Measurements from ENCODE around the gene FSTL5. TPM values are rescaled to one million over a fixed set of nuclear protein-coding genes. Genes with fewer than 3 reads are reported as not detected.

FSTL5 gene
- polyA plus RNA-seq, 3 donors: not detected

GRCh38 chr4:162149644-162150043 lies 14.2 kb downstream of the FSTL5 start:
- Histone ChIP-seq H2AFZ (ENCODE audit: insufficient read depth, low read depth, low read length, poor library complexity, severe bottlenecking) (no peak overlapping the region), H3K9ac (ENCODE audit: insufficient read depth, low read length, poor library complexity, severe bottlenecking) (no peak overlapping the region), H3K36me3 (replicated peaks in 1 of 2; ENCODE audit: control insufficient read depth in 1 of 2, insufficient read depth in 2 of 2, low read length in 2 of 2) (no peaks in the 10 kb centered on the region), H3K9me3 (replicated peaks in 1 of 2; ENCODE audit: control insufficient read depth in 1 of 2, insufficient read depth in 1 of 2, low read length in 2 of 2) (no peaks in the 10 kb centered on the region), H4K20me1 (ENCODE audit: insufficient read depth, low read length) (no peaks in the 10 kb centered on the region), H3K4me1 (ENCODE audit: control insufficient read depth in 1 of 2, insufficient read depth in 2 of 2, low read length in 2 of 2) (no peaks in the 10 kb centered on the region), H3K4me3 (replicated peaks in 1 of 3; ENCODE audit: low read depth in 2 of 3, low read length in 3 of 3) (no peak overlapping the region), H3K27ac (ENCODE audit: low read depth in 1 of 2, low read length in 2 of 2) (no peak overlapping the region), H3K79me2 (ENCODE audit: insufficient read depth, low read length) (no peaks in the 10 kb centered on the region), H3K27me3 (ENCODE audit: control insufficient read depth in 2 of 2, insufficient read depth in 2 of 2, low read length in 2 of 2) (no peaks in the 10 kb centered on the region), H3K4me2 (replicated peaks; ENCODE audit: extremely low read depth, low read length, poor library complexity, severe bottlenecking) (no peak overlapping the region)
- H3K4me3 Mint-ChIP-seq: no peak overlapping the region
- H3K27me3 Mint-ChIP-seq (ENCODE audit: low read depth in 3 of 3): peaks cover 0 to 2% (median 0%) of the 10 kb centered on the region in 3 donors
- H3K9me3 Mint-ChIP-seq: peaks cover 0 to 2% (median 0%) of the 10 kb centered on the region in 7 donors
- DNase-seq: no peak
- no peak overlapping the region for H3K27ac Mint-ChIP-seq
- intact Hi-C loops (cut with micrococcal nuclease): no loop called here
- H3K4me1 Mint-ChIP-seq: no peaks in the 10 kb centered on the region
- no peaks in the 10 kb centered on the region for H3K36me3 Mint-ChIP-seq
- TF ChIP-seq, protein P1, sequence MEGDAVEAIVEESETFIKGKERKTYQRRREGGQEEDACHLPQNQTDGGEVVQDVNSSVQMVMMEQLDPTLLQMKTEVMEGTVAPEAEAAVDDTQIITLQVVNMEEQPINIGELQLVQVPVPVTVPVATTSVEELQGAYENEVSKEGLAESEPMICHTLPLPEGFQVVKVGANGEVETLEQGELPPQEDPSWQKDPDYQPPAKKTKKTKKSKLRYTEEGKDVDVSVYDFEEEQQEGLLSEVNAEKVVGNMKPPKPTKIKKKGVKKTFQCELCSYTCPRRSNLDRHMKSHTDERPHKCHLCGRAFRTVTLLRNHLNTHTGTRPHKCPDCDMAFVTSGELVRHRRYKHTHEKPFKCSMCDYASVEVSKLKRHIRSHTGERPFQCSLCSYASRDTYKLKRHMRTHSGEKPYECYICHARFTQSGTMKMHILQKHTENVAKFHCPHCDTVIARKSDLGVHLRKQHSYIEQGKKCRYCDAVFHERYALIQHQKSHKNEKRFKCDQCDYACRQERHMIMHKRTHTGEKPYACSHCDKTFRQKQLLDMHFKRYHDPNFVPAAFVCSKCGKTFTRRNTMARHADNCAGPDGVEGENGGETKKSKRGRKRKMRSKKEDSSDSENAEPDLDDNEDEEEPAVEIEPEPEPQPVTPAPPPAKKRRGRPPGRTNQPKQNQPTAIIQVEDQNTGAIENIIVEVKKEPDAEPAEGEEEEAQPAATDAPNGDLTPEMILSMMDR (IDR thresholded peaks at IDR 0.05): no peak
- WGBS (ENCODE audit: insufficient coverage): no CpG with 5 or more reads among the region's 2 CpGs

DNA sequence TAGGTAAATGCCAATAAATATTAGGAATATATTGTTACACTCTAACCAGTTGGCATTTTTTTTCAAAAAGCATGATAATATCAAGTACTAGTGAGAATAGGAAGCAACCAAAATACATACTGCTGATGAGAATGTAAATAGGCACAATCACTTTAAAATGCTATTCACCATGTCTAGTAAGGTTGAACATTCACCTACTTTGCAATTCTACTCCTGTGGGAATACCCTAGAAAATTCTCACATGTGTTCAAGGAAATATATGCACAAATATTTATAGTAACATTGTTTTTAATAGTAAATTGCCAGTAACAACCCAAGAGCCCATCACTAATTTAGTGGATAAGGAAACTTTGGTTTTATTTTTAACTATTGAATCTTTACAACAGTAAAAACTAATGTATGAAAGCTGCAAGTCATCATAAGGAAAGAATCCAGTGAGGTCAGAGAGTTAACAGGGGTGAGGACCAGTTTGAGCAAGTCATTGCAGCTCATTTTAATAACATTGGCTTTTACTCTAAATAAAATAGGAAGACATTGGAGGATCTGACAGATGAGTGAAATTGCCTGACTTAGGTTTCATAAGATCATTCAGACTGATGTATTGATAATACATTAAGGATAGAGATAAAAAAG lies 23.6 kb downstream of the FSTL5 start:
- H3K79me2 ChIP-seq (ENCODE audit: insufficient read depth, low read length): no peaks in the 10 kb centered on the region
- H3K27ac ChIP-seq (ENCODE audit: low read depth in 1 of 2, low read length in 2 of 2): no peak overlapping the region
- H3K4me3 Mint-ChIP-seq: no peak overlapping the region
- intact Hi-C loops (cut with micrococcal nuclease): no loop called here
- no peaks in the 10 kb centered on the region for H3K27me3 Mint-ChIP-seq (ENCODE audit: low read depth in 3 of 3)
- H3K9me3 ChIP-seq (replicated peaks in 1 of 2; ENCODE audit: control insufficient read depth in 1 of 2, insufficient read depth in 1 of 2, low read length in 2 of 2): no peaks in the 10 kb centered on the region
- no peaks in the 10 kb centered on the region for H3K36me3 ChIP-seq (replicated peaks in 1 of 2; ENCODE audit: control insufficient read depth in 1 of 2, insufficient read depth in 2 of 2, low read length in 2 of 2)
- no peaks in the 10 kb centered on the region for H3K27me3 ChIP-seq (ENCODE audit: control insufficient read depth in 2 of 2, insufficient read depth in 2 of 2, low read length in 2 of 2)
- H3K36me3 Mint-ChIP-seq: no peaks in the 10 kb centered on the region
- H3K27ac Mint-ChIP-seq: no peak overlapping the region
- no peak for DNase-seq
- TF ChIP-seq, protein P1 (IDR thresholded peaks at IDR 0.05): no peak
- H3K9me3 Mint-ChIP-seq: no peaks in the 10 kb centered on the region
- H3K4me2 ChIP-seq (replicated peaks; ENCODE audit: extremely low read depth, low read length, poor library complexity, severe bottlenecking): no peak overlapping the region
- H3K4me1 Mint-ChIP-seq: no peaks in the 10 kb centered on the region
- no peaks in the 10 kb centered on the region for H4K20me1 ChIP-seq (ENCODE audit: insufficient read depth, low read length)
- H3K9ac ChIP-seq (ENCODE audit: insufficient read depth, low read length, poor library complexity, severe bottlenecking): no peak overlapping the region
- no peak overlapping the region for H3K4me3 ChIP-seq (replicated peaks in 1 of 3; ENCODE audit: low read depth in 2 of 3, low read length in 3 of 3)
- H3K4me1 ChIP-seq (ENCODE audit: control insufficient read depth in 1 of 2, insufficient read depth in 2 of 2, low read length in 2 of 2): no peaks in the 10 kb centered on the region
- H2AFZ ChIP-seq (ENCODE audit: insufficient read depth, low read depth, low read length, poor library complexity, severe bottlenecking): no peak overlapping the region
